Adrenal gland (tissue), 12 donors: Measurements from ENCODE around the gene RGSL1. TPM values are rescaled to one million over a fixed set of nuclear protein-coding genes. Genes with fewer than 3 reads are reported as not detected.

Experiments used
- DNase-seq, 7 donors: peaks; one replicate each; pipeline ENCODE4 v3.0.0-alpha.2; 2019 to 2020
- H3K27ac ChIP-seq, 5 donors: fragments of 200-600 bp; sonication (generic) in 4 of 5; 1 replicate in 3 of 5; 2 replicates in 2 of 5; pipeline versions ENCODE4 v1.5.1 to v1.8.0; 2016 to 2020; ENCODE audit warnings: mild to moderate bottlenecking in 1 of 5
- H3K27me3 ChIP-seq: fragments of 200-600 bp; 2 replicates; pipeline ENCODE4 v1.8.0; 2021
- H3K36me3 ChIP-seq, 2 donors: fragments of 200-600 bp; replicated peaks in 1 of 2; 1 replicate in 1 of 2; 2 replicates in 1 of 2; pipeline versions ENCODE4 v1.5.1 to v1.8.0; 2018 to 2022
- H3K4me1 ChIP-seq, 2 donors: fragments of 200-600 bp; replicated peaks in 1 of 2; 1 replicate in 1 of 2; 2 replicates in 1 of 2; pipeline versions ENCODE4 v1.5.1 to v1.8.0; 2018 to 2021
- H3K4me3 ChIP-seq, 4 donors: fragments of 200-600 bp; sonication (generic) in 3 of 4; one replicate each; pipeline ENCODE4 v1.5.1; 2016 to 2018
- H3K9me3 ChIP-seq, 3 donors: fragments of 200-600 bp; sonication (generic) in 1 of 3; replicated peaks in 1 of 3; 1 replicate in 2 of 3; 2 replicates in 1 of 3; pipeline versions ENCODE4 v1.5.1 to v1.8.0; 2016 to 2021
- CTCF ChIP-seq, 6 experiments: fragments of 450-650 bp in 4 of 6; fragments of 200-600 bp in 2 of 6; sonication (generic) in 1 of 6; IDR thresholded peaks; 1 replicate in 5 of 6; 2 replicates in 1 of 6; pipeline versions ENCODE4 v1.5.1 to v1.8.0; 2016 to 2021; ENCODE audit warnings: antibody characterized with exemption in 6 of 6, mild to moderate bottlenecking in 2 of 6, moderate library complexity in 1 of 6
- POLR2A ChIP-seq, 2 donors: fragments of 450-650 bp; IDR thresholded peaks; one replicate each; pipeline ENCODE4 v1.6.1; 2017; ENCODE audit warnings: antibody characterized with exemption in 2 of 2, mild to moderate bottlenecking in 2 of 2, moderate library complexity in 1 of 2
- WGBS, 4 donors: extraction: QIAGEN DNeasy Blood & Tissue Kit in 2 of 4; methylation state at CpG; one replicate each; pipeline versions ENCODE4 v1.1.5 to v1.1.7; 2013 to 2017; 5-methylcytosine and 5-hydroxymethylcytosine counted together
- intact Hi-C, 2 donors: fragments of 100-400 bp; cut with DNase I; formaldehyde crosslinking; loops; one replicate each; pipeline versions ENCODE4 v1.14.1 to v1.15.0; 2022 to 2023
- polyA plus RNA-seq, 3 donors: library from polyadenylated mRNA; stranded (reverse); fragments of 200-250 nt in 2 of 3; fragments of 350-450 nt in 1 of 3; fragmentation: Illumina TruSeq in 1 of 3; extraction: RNeasy Lipid Tissue Mini Kit (QIAGEN cat#74804) in 1 of 3; gene quantifications; one replicate each; pipeline ENCODE4 v1.2.3, GENCODE V29; 2013 to 2014
- total RNA-seq, 9 donors: library from RNA; depleted of rRNA in 4 of 9; stranded (reverse); fragments of >200 nt in 4 of 9; fragments of 120-200 nt in 1 of 9; fragmentation: NEBNext Ultra II Directional in 1 of 9; extraction: Animal tissue kit (Norgen Biotek cat#: 25700) in 1 of 9; gene quantifications; one replicate each; pipeline versions ENCODE4 v1.1.0 to v1.2.4, GENCODE V29; 2013 to 2023
- donor health status: healthy with polysubstance abuse.
- donor health status: Bipolar disorder and iron deficiency.
- donor health status: DM: yes; HTN: yes; CAD: no.
- donor health status: DM: no; HTN: no; CAD: no.
- donor health status: DM: no; HTN: no; CAD: no.
- donor health status: DM: yes; HTN: yes; CAD: no.

The RGSL1 gene
- total and polyA plus RNA-seq, 12 donors: not detected

- Histone ChIP-seq H3K27ac (no peak overlapping the region), H3K4me3 (no peak overlapping the region), H3K27me3 (no peaks in the 10 kb centered on the region), H3K4me1 (no peaks in the 10 kb centered on the region), H3K9me3 (no peaks in the 10 kb centered on the region), H3K36me3 (peaks cover 0 to 8% of the 10 kb centered on the region in 2 donors)
- TF ChIP-seq CTCF (IDR thresholded peaks at IDR 0.05) (no peak), POLR2A (IDR thresholded peaks at IDR 0.05) (no peak)
- DNase-seq: no peak
- 81 to 86% (median 81%) methylated on average over 6 of the region's 6 CpGs for WGBS, 4 donors
- intact Hi-C loops: no loop called here
Observed at GRCh38 chr1:182569939-182570610, 120.1 kb downstream of the RGSL1 start.

DNA sequence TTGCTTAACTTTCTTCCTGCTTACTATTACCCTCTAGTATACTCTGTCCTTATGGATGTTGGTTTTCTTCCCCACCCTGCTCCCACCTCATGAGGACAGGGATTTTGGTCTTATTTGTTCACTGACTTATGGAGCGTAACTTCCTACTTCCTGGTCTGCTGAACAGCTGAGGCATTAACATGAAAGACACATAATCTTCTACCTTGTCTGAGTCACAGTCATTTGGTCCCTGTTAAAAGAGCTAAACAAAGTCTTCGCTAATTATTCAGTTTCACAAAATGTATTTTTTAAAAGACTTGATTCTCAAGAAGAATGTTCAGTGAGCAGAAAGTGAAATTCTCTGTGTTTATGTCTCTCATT is 120.6 kb downstream of the RGSL1 start:
- Histone ChIP-seq H3K4me1 (no peaks in the 10 kb centered on the region), H3K27me3 (no peaks in the 10 kb centered on the region), H3K27ac (no peak overlapping the region), H3K9me3 (no peaks in the 10 kb centered on the region), H3K36me3 (peaks cover 0 to 12% of the 10 kb centered on the region in 2 donors), H3K4me3 (no peak overlapping the region)
- intact Hi-C loops: no loop called here
- TF ChIP-seq POLR2A (IDR thresholded peaks at IDR 0.05) (no peak), CTCF (IDR thresholded peaks at IDR 0.05) (no peak)
- DNase-seq: no peak
- WGBS, 4 donors: 96 to 98% (median 96%) methylated on average over 2 of the region's 2 CpGs

DNA sequence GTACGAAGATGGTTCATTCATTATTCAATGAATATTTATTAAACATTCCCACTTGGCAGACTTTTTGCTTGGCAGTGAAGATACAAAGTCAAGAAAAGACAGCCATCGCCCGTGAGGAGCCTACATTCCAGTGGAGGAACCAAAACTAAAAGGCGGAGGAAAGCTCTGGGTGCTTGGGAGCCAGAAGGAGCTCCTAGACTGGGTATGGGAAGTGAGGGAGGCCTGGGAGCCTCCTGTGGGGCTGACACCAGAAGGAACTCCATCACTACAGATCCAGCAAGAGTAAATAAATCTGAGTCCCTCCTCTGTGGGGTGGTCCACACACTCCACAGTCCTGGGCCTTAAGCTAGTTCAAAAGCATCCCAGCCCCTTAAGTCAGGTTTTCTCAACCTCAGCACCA is 124.2 kb downstream of the RGSL1 start:
- intact Hi-C loops: no loop called here
- Histone ChIP-seq H3K9me3 (no peaks in the 10 kb centered on the region), H3K27me3 (no peaks in the 10 kb centered on the region), H3K4me3 (no peak overlapping the region), H3K27ac (no peak overlapping the region), H3K36me3 (peaks cover 0 to 18% of the 10 kb centered on the region in 2 donors), H3K4me1 (peaks cover 0 to 7% of the 10 kb centered on the region in 2 donors)
- WGBS, 4 donors: 93 to 97% (median 96%) methylated on average over 4 of the region's 4 CpGs
- no peak for DNase-seq
- no peak for TF ChIP-seq CTCF (IDR thresholded peaks at IDR 0.05)
- TF ChIP-seq POLR2A (IDR thresholded peaks at IDR 0.05): no peak

GRCh38 chr1:182575540-182576149 is 125.7 kb downstream of the RGSL1 start:
- Histone ChIP-seq H3K27ac (peak overlapping the region in 2 of 5 donors; percentile 45 to 52), H3K9me3 (no peaks in the 10 kb centered on the region), H3K27me3 (no peaks in the 10 kb centered on the region), H3K4me3 (no peak overlapping the region), H3K36me3 (peaks cover 0 to 32% of the 10 kb centered on the region in 2 donors), H3K4me1 (peaks cover 0 to 7% of the 10 kb centered on the region in 2 donors)
- intact Hi-C loops: no loop called here
- WGBS, 4 donors: 38 to 55% (median 48%) methylated on average over 3 of the region's 3 CpGs
- DNase-seq: peak in 4 of 7 donors; percentile 18 to 35 (median 30)
- TF ChIP-seq CTCF (IDR thresholded peaks at IDR 0.05) (no peak), POLR2A (IDR thresholded peaks at IDR 0.05) (no peak)
